ENCODE data around the gene SORL1-AS1.

The SORL1-AS1 gene

GRCh38 chr11:121443688-121444275 is 9.0 kb downstream of the SORL1-AS1 start:
- POLR2A ChIA-PET, result no interaction called here
- Histone ChIP-seq H3K36me3 (ENCODE audit: control insufficient read depth, insufficient read depth, low read length) (no peaks in the 10 kb centered on the region), H3K4me3 (ENCODE audit: low read depth, low read length) (no peak overlapping the region), H3K27me3 (ENCODE audit: control insufficient read depth, insufficient read depth, low read length) (peaks cover 8% of the 10 kb centered on the region; the same call in 1 of the 2 replicates)
- DNase-seq (ENCODE audit: low read depth), result no peak
- CTCF ChIA-PET, result interaction anchor here (1.2 kb wide), 2 partner anchors 22 to 91 kb away, joined by 3 to 5 read pairs; no protein-coding TSS in a partner anchor
- TF ChIP-seq, protein P1, sequence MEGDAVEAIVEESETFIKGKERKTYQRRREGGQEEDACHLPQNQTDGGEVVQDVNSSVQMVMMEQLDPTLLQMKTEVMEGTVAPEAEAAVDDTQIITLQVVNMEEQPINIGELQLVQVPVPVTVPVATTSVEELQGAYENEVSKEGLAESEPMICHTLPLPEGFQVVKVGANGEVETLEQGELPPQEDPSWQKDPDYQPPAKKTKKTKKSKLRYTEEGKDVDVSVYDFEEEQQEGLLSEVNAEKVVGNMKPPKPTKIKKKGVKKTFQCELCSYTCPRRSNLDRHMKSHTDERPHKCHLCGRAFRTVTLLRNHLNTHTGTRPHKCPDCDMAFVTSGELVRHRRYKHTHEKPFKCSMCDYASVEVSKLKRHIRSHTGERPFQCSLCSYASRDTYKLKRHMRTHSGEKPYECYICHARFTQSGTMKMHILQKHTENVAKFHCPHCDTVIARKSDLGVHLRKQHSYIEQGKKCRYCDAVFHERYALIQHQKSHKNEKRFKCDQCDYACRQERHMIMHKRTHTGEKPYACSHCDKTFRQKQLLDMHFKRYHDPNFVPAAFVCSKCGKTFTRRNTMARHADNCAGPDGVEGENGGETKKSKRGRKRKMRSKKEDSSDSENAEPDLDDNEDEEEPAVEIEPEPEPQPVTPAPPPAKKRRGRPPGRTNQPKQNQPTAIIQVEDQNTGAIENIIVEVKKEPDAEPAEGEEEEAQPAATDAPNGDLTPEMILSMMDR (IDR thresholded peaks at IDR 0.05; ENCODE audit: insufficient read depth, low read depth, low read length), result no peak

DNA sequence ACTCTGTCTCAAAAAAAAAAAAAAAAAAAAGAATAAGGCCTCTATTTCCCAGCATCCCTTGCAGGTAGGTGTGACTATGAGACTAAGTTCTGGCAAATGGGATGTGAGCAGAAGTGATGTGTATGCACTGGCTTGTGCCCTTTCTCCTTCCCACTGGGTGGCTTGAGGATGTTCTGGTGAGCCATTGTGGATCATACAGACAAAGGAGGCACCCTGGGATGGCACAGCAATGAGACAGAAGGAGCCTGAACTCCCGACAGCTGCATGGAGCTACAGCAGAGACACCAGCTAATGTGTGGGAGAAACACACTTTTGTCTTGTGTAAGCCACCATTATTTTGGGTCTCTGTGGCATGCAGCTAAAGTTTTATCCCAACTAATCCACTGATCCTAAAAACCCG is 11.2 kb downstream of the SORL1-AS1 start:
- Histone ChIP-seq H3K27me3 (ENCODE audit: control insufficient read depth, insufficient read depth, low read length) (peaks cover 6% of the 10 kb centered on the region; the same call in 1 of the 2 replicates), H3K36me3 (ENCODE audit: control insufficient read depth, insufficient read depth, low read length) (no peaks in the 10 kb centered on the region), H3K4me3 (ENCODE audit: low read depth, low read length) (no peak overlapping the region)
- DNase-seq (ENCODE audit: low read depth), result no peak
- CTCF ChIA-PET, result no interaction called here
- POLR2A ChIA-PET, result no interaction called here
- TF ChIP-seq, protein P1 (IDR thresholded peaks at IDR 0.05; ENCODE audit: insufficient read depth, low read depth, low read length), result no peak

- H3K27me3 ChIP-seq (ENCODE audit: control insufficient read depth, insufficient read depth, low read length), result peaks cover 12% of the 10 kb centered on the region
- H3K4me3 ChIP-seq (ENCODE audit: low read depth, low read length), result no peak overlapping the region
- TF ChIP-seq, protein P1 (IDR thresholded peaks at IDR 0.05; ENCODE audit: insufficient read depth, low read depth, low read length), result no peak
- no peaks in the 10 kb centered on the region for H3K36me3 ChIP-seq (ENCODE audit: control insufficient read depth, insufficient read depth, low read length)
- POLR2A ChIA-PET, result no interaction called here
- CTCF ChIA-PET, result no interaction called here
- DNase-seq (ENCODE audit: low read depth), result no peak
Observed at GRCh38 chr11:121439759-121440158, 13.0 kb downstream of the SORL1-AS1 start.

GRCh38 chr11:121439337-121439736 is 13.4 kb downstream of the SORL1-AS1 start:
- TF ChIP-seq, protein P1 (IDR thresholded peaks at IDR 0.05; ENCODE audit: insufficient read depth, low read depth, low read length), result no peak
- POLR2A ChIA-PET, result no interaction called here
- H3K4me3 ChIP-seq (ENCODE audit: low read depth, low read length), result no peak overlapping the region
- peaks cover 12% of the 10 kb centered on the region for H3K27me3 ChIP-seq (ENCODE audit: control insufficient read depth, insufficient read depth, low read length)
- no peak for DNase-seq (ENCODE audit: low read depth)
- H3K36me3 ChIP-seq (ENCODE audit: control insufficient read depth, insufficient read depth, low read length), result no peaks in the 10 kb centered on the region
- CTCF ChIA-PET, result no interaction called here

DNA sequence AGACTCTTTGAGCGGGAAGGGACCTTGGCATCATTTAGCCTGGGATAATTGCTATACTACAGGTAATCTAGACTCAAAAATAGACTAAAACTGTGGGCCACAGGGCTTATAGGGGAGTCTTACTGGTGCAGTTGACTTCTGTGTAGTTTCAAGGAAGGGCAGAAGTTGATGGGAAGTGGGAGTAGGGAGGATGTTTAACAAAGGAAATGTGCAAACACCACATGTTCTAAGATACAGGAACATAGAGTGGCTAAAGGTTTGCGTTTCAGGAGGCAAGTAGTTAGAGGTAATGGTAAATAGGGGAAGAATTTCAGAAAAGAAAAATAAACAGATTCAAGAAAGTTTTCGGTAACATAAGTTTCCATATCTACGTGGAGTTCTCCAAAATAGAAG is 15.1 kb downstream of the SORL1-AS1 start:
- TF ChIP-seq, protein P1 (IDR thresholded peaks at IDR 0.05; ENCODE audit: insufficient read depth, low read depth, low read length), result no peak
- CTCF ChIA-PET, result no interaction called here

More for the DNA sequence above, 15.1 kb downstream of the SORL1-AS1 start:
- Histone ChIP-seq H3K4me3 (ENCODE audit: low read depth, low read length) (no peak overlapping the region), H3K27me3 (ENCODE audit: control insufficient read depth, insufficient read depth, low read length) (peaks cover 10% of the 10 kb centered on the region), H3K36me3 (ENCODE audit: control insufficient read depth, insufficient read depth, low read length) (no peaks in the 10 kb centered on the region)
- POLR2A ChIA-PET, result no interaction called here
- DNase-seq (ENCODE audit: low read depth), result no peak
